Glutamatergic neuron (in vitro differentiated cells): ENCODE results near the gene NFATC1. TPM values are rescaled to one million over a fixed set of nuclear protein-coding genes. Genes with fewer than 3 reads are reported as not detected.

Source experiments
- DNase-seq: peaks from one replicate; pipeline ENCODE4 v3.0.0; 2022
- H3K27ac Mint-ChIP-seq: one replicate; pipeline ENCODE4 v1.8.0; 2020; ENCODE audit warnings: mild to moderate bottlenecking, mixed read lengths, inconsistent platforms; ENCODE audit not compliant: unreplicated experiment
- H3K27me3 Mint-ChIP-seq: one replicate; pipeline ENCODE4 v1.8.0; 2020; ENCODE audit warnings: mild to moderate bottlenecking, moderate library complexity, mixed read lengths, inconsistent platforms; ENCODE audit not compliant: unreplicated experiment
- H3K36me3 Mint-ChIP-seq: one replicate; pipeline ENCODE4 v1.8.0; 2020; ENCODE audit warnings: mild to moderate bottlenecking, mixed read lengths, inconsistent platforms; ENCODE audit not compliant: unreplicated experiment
- H3K4me1 Mint-ChIP-seq: one replicate; pipeline ENCODE4 v1.8.0; 2020; ENCODE audit warnings: mild to moderate bottlenecking, low read depth, mixed read lengths, inconsistent platforms; ENCODE audit not compliant: unreplicated experiment
- H3K4me3 Mint-ChIP-seq: one replicate; pipeline ENCODE4 v1.8.0; 2020; ENCODE audit warnings: mild to moderate bottlenecking, mixed read lengths, inconsistent platforms; ENCODE audit not compliant: unreplicated experiment
- H3K9me3 Mint-ChIP-seq: one replicate; pipeline ENCODE4 v1.8.0; 2020; ENCODE audit warnings: mild to moderate bottlenecking, moderate library complexity, mixed read lengths, inconsistent platforms; ENCODE audit not compliant: unreplicated experiment
- CTCF ChIP-seq: fragments of 200-600 bp; sonication (generic); IDR thresholded peaks from one replicate; pipeline ENCODE4 v1.5.0; 2021; ENCODE audit not compliant: partially characterized antibody, unreplicated experiment
- total RNA-seq: library from RNA; stranded (reverse); fragmentation: NEBNext Ultra II Directional; extraction: Animal tissue kit (Norgen Biotek cat#: 25700); gene quantifications from one replicate; pipeline ENCODE4 v1.2.1, GENCODE V29; 2021; ENCODE audit not compliant: unreplicated experiment

Gene NFATC1
- total RNA-seq, 1 donor from 2014 or later: 5.3 TPM

DNA sequence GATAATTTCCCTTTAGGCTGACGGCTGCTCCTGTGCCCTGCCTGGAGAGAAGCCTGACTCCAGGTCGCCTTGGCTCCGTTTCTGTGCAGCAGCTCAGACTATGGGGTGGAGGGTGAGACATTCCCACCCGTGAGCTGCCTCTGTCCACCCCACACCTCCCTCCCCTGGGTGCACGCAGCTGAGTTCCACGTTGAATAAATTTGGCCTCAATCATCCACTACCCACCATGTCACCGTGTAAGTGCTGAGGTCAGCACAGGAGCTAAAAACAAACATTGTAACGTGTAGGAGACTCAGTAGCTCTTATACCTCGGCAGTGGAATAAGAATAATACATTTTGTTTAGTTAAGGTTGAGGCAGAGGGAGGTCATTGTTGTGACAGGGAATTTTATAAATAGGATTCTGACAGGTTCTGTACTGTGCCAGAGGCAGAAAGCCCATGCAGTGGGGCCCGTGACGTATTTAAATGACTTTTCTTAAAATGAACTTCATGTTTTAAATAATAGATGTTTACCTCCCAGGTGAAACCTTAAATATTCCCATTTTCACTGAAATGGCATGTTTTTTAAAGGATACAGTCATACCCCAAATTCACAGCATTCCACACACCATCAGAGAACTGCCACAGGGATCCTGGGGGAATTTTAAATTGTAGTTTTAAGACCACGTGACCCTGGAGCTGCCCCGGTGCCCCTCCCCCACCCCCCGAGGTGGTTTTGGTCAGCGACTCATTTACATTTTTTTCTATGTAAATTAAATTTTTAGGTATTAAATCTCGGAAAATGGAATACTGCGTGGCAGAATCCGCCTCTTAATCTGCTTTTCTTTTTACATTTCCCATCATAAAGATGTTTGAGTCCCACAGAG, 50.2 kb downstream of the NFATC1 start:
- no peaks in the 10 kb centered on the region for H3K36me3 Mint-ChIP-seq
- H3K27me3 Mint-ChIP-seq: no peaks in the 10 kb centered on the region
- H3K4me1 Mint-ChIP-seq: peaks cover 25% of the 10 kb centered on the region
- peak; percentile 53 for DNase-seq
- peak overlapping the region; percentile 55 for H3K4me3 Mint-ChIP-seq
- no peak overlapping the region for H3K27ac Mint-ChIP-seq
- peaks cover 4% of the 10 kb centered on the region for H3K9me3 Mint-ChIP-seq
- no peak for TF ChIP-seq CTCF

GRCh38 chr18:79446931-79447330, 51.2 kb downstream of the NFATC1 start:
- Mint-ChIP-seq H3K27me3 (no peaks in the 10 kb centered on the region), H3K36me3 (no peaks in the 10 kb centered on the region), H3K4me3 (no peak overlapping the region), H3K27ac (no peak overlapping the region), H3K9me3 (peaks cover 4% of the 10 kb centered on the region), H3K4me1 (peaks cover 21% of the 10 kb centered on the region)
- TF ChIP-seq CTCF: no peak
- no peak for DNase-seq

- no peak overlapping the region for H3K27ac Mint-ChIP-seq
- no peaks in the 10 kb centered on the region for H3K36me3 Mint-ChIP-seq
- DNase-seq: no peak
- no peak overlapping the region for H3K4me3 Mint-ChIP-seq
- H3K4me1 Mint-ChIP-seq: peaks cover 20% of the 10 kb centered on the region
- H3K27me3 Mint-ChIP-seq: no peaks in the 10 kb centered on the region
- TF ChIP-seq CTCF: no peak
- peaks cover 4% of the 10 kb centered on the region for H3K9me3 Mint-ChIP-seq
Observed at GRCh38 chr18:79447703-79448367, 52.1 kb downstream of the NFATC1 start.

DNA sequence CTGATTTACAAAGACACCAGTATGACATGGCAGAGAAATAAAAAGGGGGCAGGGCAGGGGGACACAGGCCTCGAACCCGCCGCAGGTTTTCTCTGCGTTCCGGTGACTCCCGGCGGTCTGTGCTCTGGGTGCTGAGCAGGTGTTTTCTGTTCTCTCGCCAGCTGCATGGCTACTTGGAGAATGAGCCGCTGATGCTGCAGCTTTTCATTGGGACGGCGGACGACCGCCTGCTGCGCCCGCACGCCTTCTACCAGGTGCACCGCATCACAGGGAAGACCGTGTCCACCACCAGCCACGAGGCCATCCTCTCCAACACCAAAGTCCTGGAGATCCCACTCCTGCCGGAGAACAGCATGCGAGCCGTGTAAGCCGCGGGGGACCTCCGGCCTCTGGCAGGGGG, 52.9 kb downstream of the NFATC1 start:
- no peaks in the 10 kb centered on the region for H3K27me3 Mint-ChIP-seq
- H3K36me3 Mint-ChIP-seq: no peaks in the 10 kb centered on the region
- H3K9me3 Mint-ChIP-seq: peaks cover 4% of the 10 kb centered on the region
- no peak for DNase-seq
- no peak overlapping the region for H3K4me3 Mint-ChIP-seq
- no peak for TF ChIP-seq CTCF
- no peak overlapping the region for H3K27ac Mint-ChIP-seq
- peaks cover 16% of the 10 kb centered on the region for H3K4me1 Mint-ChIP-seq
